HepG2 (cell line): Measurements from ENCODE around the gene ZFP69. TPM values are rescaled to one million over a fixed set of nuclear protein-coding genes. Genes with fewer than 3 reads are reported as not detected.

ENCODE experiments used
- DZIP1 ChIP-seq: sonication (generic); formaldehyde crosslinking; IDR thresholded peaks from 2 replicates; pipeline ENCODE4 v1.5.0; 2020; ENCODE audit warnings: mild to moderate bottlenecking, missing genetic modification reagents
- GPN1 ChIP-seq: sonication (generic); formaldehyde crosslinking; IDR thresholded peaks from 2 replicates; pipeline ENCODE4 v1.5.1; 2020; ENCODE audit warnings: missing genetic modification reagents, borderline replicate concordance
- HIC2 ChIP-seq: sonication (generic); formaldehyde crosslinking; IDR thresholded peaks from 2 replicates; pipeline ENCODE4 v1.9.0; 2022; ENCODE audit warnings: low read depth, missing genetic modification reagents
- HOXA9 ChIP-seq: sonication (generic); formaldehyde crosslinking; IDR thresholded peaks from 2 replicates; pipeline ENCODE4 v1.8.1; 2022; ENCODE audit warnings: missing genetic modification reagents, mild to moderate bottlenecking, moderate library complexity, borderline replicate concordance
- NONO ChIP-seq, 2 experiments: fragments of 450-650 bp in 1 of 2; sonication (generic) in 1 of 2; formaldehyde crosslinking in 1 of 2; IDR thresholded peaks in 1 of 2; conservative IDR thresholded peaks in 1 of 2; 2 replicates each; pipeline versions ENCODE4 v1.6.1 to v1.8.0; 2017 to 2022; ENCODE audit warnings: mild to moderate bottlenecking in 1 of 2, missing genetic modification reagents in 1 of 2, moderate library complexity in 1 of 2
- PAXIP1 ChIP-seq: sonication (generic); formaldehyde crosslinking; conservative IDR thresholded peaks from 2 replicates; pipeline ENCODE4 v1.4.0; 2020; ENCODE audit warnings: mild to moderate bottlenecking, missing genetic modification reagents, moderate library complexity
- TBP ChIP-seq: sonication (generic); formaldehyde crosslinking; IDR thresholded peaks from 2 replicates; pipeline ENCODE4 v1.5.0; 2020; ENCODE audit warnings: missing genetic modification reagents
- ZBTB8A ChIP-seq: sonication (generic); formaldehyde crosslinking; IDR thresholded peaks from 2 replicates; pipeline ENCODE4 v1.4.0; 2020; ENCODE audit warnings: mild to moderate bottlenecking, low read depth, missing genetic modification reagents, borderline replicate concordance
- ZNF18 ChIP-seq: sonication (generic); formaldehyde crosslinking; IDR thresholded peaks from 2 replicates; pipeline ENCODE4 v1.8.0; 2022; ENCODE audit warnings: mild to moderate bottlenecking, missing genetic modification reagents; ENCODE audit not compliant: insufficient replicate concordance
- ZNF234 ChIP-seq: sonication (generic); formaldehyde crosslinking; conservative IDR thresholded peaks from 2 replicates; pipeline ENCODE4 v1.5.1; 2020; ENCODE audit warnings: mild to moderate bottlenecking, missing genetic modification reagents
- ZNF383 ChIP-seq: sonication (generic); formaldehyde crosslinking; IDR thresholded peaks from 2 replicates; pipeline ENCODE4 v1.4.0; 2020; ENCODE audit warnings: missing genetic modification reagents, mild to moderate bottlenecking, borderline replicate concordance
- ZNF749 ChIP-seq: sonication (generic); formaldehyde crosslinking; IDR thresholded peaks from 2 replicates; pipeline ENCODE4 v1.8.0; 2022; ENCODE audit warnings: mild to moderate bottlenecking, missing genetic modification reagents, moderate library complexity, borderline replicate concordance
- ZNF800 ChIP-seq: sonication (generic); formaldehyde crosslinking; IDR thresholded peaks from 2 replicates; pipeline ENCODE4 v1.4.0; 2020; ENCODE audit warnings: missing genetic modification reagents
- polyA plus RNA-seq, 8 experiments: library from polyadenylated mRNA; depleted of rRNA in 3 of 8; stranded (reverse) in 7 of 8; unstranded in 1 of 8; fragments of >200 nt; fragmentation: Illumina TruSeq in 4 of 8; extraction: Trizol in 4 of 8; gene quantifications; 2 replicates each; pipeline versions ENCODE4 v1.2.1 to v1.2.3, GENCODE V29; 2011 to 2016; ENCODE audit warnings: low read depth in 4 of 8, missing spikeins in 1 of 8, mixed read lengths in 1 of 8; ENCODE audit not compliant: insufficient read depth in 1 of 8
- total RNA-seq, 5 experiments: library from RNA; depleted of rRNA; stranded (reverse); fragments of >200 nt; fragmentation: Illumina TruSeq; extraction: Trizol; gene quantifications; 2 replicates each; pipeline ENCODE4 v1.2.3, GENCODE V29; 2016; ENCODE audit warnings: low read depth in 1 of 5

Gene ZFP69
- total and polyA plus RNA-seq, 2 of the 13 experiments (the other 11 are each of a cell fraction or from before 2014, with no cell fraction given) = 2.6 to 5.6 TPM

GRCh38 chr1:40508375-40509341, 31.6 kb downstream of the ZFP69 start, which contains the start of gene EXO5 (continued):
- TF ChIP-seq ZNF800 = peak; percentile 81; the same call in 1 of the 2 replicates
- TF ChIP-seq PAXIP1 (CRISPR knock-in tag) = peak; percentile 63
- no peak for TF ChIP-seq NONO (IDR thresholded peaks at IDR 0.05)
- TF ChIP-seq NONO (CRISPR knock-in tag; conservative IDR thresholded peaks at IDR 0.05) = peak; percentile 51; the same call in 1 of the 2 replicates
- peak; percentile 64; the same call in 1 of the 2 replicates for TF ChIP-seq ZNF749 (CRISPR knock-in tag)
- TF ChIP-seq DZIP1 (CRISPR knock-in tag) = peak; percentile 92
- peak; percentile 57; the same call in 1 of the 2 replicates for TF ChIP-seq ZBTB8A (CRISPR knock-in tag)
- no peak for TF ChIP-seq ZNF234 (CRISPR knock-in tag)
- TF ChIP-seq ZNF18 (CRISPR knock-in tag) = peak; percentile 90
- no peak for TF ChIP-seq GPN1 (CRISPR knock-in tag)
- TF ChIP-seq TBP = 0 out of 2 replicates have a peak, but pooled peaks have one; percentile 51
- TF ChIP-seq ZNF383 = peak; percentile 44; the same call in 1 of the 2 replicates
- TF ChIP-seq HIC2 (CRISPR knock-in tag) = 0 out of 2 replicates have a peak, but pooled peaks have one; percentile 18
- no peak for TF ChIP-seq HOXA9
